Stimulated activated CD4-positive, alpha-beta T cell treated with anti-CD3 and anti-CD28 coated beads, Interleukin-2, amount 100 ng/mL, for 48 hours (primary cell): Measurements from ENCODE around the gene GPR37.

ENCODE experiments used
- DNase-seq, 2 donors: peaks; one replicate each; pipeline ENCODE4 v3.0.0-alpha.2; 2020

GPR37 gene

GRCh38 chr7:124765401-124766352, at the start of gene GPR37:
Gene GPR37 (minus strand): TSS chr7:124765792. CDS start chr7:124764976, 816 bp downstream.
- peak; percentile 14 to 29 for DNase-seq

GRCh38 chr7:124813994-124814798, 48.6 kb upstream of the GPR37 start:
- no peak for DNase-seq

GRCh38 chr7:124812764-124813163, 47.2 kb upstream of the GPR37 start:
- DNase-seq = no peak

GRCh38 chr7:124811341-124811740, 45.7 kb upstream of the GPR37 start:
- DNase-seq = no peak

- no peak for DNase-seq
These were observed 45.0 kb upstream of the GPR37 start for GRCh38 chr7:124810605-124811004.

GRCh38 chr7:124808206-124808605, 42.6 kb upstream of the GPR37 start:
- no peak for DNase-seq

- no peak for DNase-seq
These were observed 35.8 kb upstream of the GPR37 start for GRCh38 chr7:124801330-124801895.

- no peak for DNase-seq
These were observed 34.8 kb upstream of the GPR37 start for GRCh38 chr7:124800386-124800785.

GRCh38 chr7:124799448-124799847, 33.9 kb upstream of the GPR37 start:
- DNase-seq = no peak

GRCh38 chr7:124796771-124797170, 31.2 kb upstream of the GPR37 start:
- DNase-seq = no peak

- DNase-seq = no peak
These were observed 27.1 kb upstream of the GPR37 start for GRCh38 chr7:124792696-124793095.

- DNase-seq = no peak
These were observed 26.4 kb upstream of the GPR37 start for GRCh38 chr7:124792002-124792401.

- DNase-seq = no peak
These were observed 25.8 kb upstream of the GPR37 start for GRCh38 chr7:124791426-124791825.

GRCh38 chr7:124790645-124791044, 25.1 kb upstream of the GPR37 start:
- DNase-seq = no peak

- DNase-seq = no peak
These were observed 20.4 kb upstream of the GPR37 start for GRCh38 chr7:124785994-124786393.

- DNase-seq = no peak
These were observed 19.6 kb upstream of the GPR37 start for GRCh38 chr7:124784879-124785818.

GRCh38 chr7:124783271-124783670, 17.7 kb upstream of the GPR37 start:
- no peak for DNase-seq

- no peak for DNase-seq
These were observed 16.5 kb upstream of the GPR37 start for GRCh38 chr7:124781907-124782734.

GRCh38 chr7:124781418-124781817, 15.8 kb upstream of the GPR37 start:
- no peak for DNase-seq

GRCh38 chr7:124780608-124781007, 15.0 kb upstream of the GPR37 start:
- DNase-seq = no peak

- no peak for DNase-seq
These were observed 14.5 kb upstream of the GPR37 start for GRCh38 chr7:124780056-124780455.
